A549 (cell line): ENCODE data around the gene HOXC13.

Source experiments
- ELK1 ChIP-seq: fragments of 150-350 bp; IDR thresholded peaks from 2 replicates; pipeline ENCODE4 v1.6.1; 2014; ENCODE audit warnings: low read depth, mild to moderate bottlenecking, low read length
- PHF8 ChIP-seq: fragments of 200-600 bp; sonication (generic); IDR thresholded peaks from 2 replicates; pipeline ENCODE4 v1.6.1; 2016; ENCODE audit warnings: low read depth, mild to moderate bottlenecking, antibody characterized with exemption, moderate library complexity, borderline replicate concordance
- POLR2A ChIP-seq: IDR thresholded peaks from 2 replicates; pipeline ENCODE4 v1.6.1; 2012; ENCODE audit warnings: mild to moderate bottlenecking, low read length
- RNF2 ChIP-seq: fragments of 200-600 bp; sonication (generic); IDR thresholded peaks from 2 replicates; pipeline ENCODE4 v1.6.1; 2016; ENCODE audit warnings: low read depth, mild to moderate bottlenecking, antibody characterized with exemption, moderate library complexity, borderline replicate concordance

DNA sequence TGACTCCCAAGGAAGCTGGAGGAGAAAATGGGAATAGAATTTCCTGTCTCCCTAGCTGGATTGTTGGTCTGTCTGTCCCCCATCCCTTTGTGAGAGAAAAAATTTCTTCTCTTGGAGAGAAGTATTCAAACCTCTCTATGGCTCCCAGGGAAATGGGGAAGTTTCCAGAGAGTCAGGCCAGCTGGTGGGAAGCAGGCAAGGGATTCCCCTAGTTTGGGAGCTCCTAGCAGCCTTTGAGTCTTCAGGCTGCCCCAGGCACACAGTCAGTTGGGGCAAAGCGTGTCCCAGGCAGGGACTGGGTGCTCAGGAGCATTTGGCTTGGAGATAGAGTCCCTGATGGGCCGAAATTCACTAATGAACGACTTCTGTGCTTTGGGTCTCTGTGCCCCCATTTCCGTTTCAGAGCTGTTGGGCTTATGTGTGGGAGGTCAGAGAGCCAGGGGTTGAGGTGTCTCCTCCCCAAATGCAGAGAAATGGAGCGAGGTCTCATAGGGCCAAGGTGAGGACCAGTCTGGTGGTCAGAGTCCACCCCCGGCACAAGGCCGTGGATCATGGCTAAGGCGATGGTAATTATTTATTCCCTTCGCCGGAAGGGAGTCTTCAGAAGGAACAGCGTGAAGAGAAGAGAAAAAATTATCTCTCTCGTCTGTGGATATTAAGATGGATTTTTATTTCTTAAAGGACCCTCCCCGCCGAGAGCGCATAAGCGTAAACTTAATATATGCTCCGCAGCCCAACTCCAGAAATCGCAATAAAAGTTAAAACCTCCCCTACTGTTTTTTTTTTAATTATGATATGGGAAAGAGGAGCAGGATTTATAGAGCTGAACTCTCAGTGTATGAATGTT lies 54.8 kb downstream of the HOXC13 start:
- TF ChIP-seq ELK1: no peak
- TF ChIP-seq PHF8: no peak
- no peak for TF ChIP-seq RNF2
- TF ChIP-seq POLR2A: no peak
